Endometrial microvascular endothelial cells (primary cell): ENCODE results near the gene STAM. TPM values are rescaled to one million over a fixed set of nuclear protein-coding genes. Genes with fewer than 3 reads are reported as not detected.

Experiments used
- in situ Hi-C: cut with HindIII; loops from 2 replicates; pipeline ENCODE4 v1.10.0; 2017; ENCODE audit warnings: low sequenced_read_pairs, low pct_unique_long_range_greater_than_20kb; ENCODE audit errors: inconsistent ontology term
- total RNA-seq: library from RNA; depleted of rRNA; stranded (reverse); fragments of >200 nt; gene quantifications from one replicate; pipeline ENCODE4 v1.2.3, GENCODE V29; 2015; ENCODE audit errors: inconsistent ontology term

Gene STAM
- total RNA-seq, 1 donor from 2014 or later: 16.1 TPM

GRCh38 chr10:17744341-17744861 is 100.5 kb downstream of the STAM start:
- in situ Hi-C loops: no loop called here

DNA sequence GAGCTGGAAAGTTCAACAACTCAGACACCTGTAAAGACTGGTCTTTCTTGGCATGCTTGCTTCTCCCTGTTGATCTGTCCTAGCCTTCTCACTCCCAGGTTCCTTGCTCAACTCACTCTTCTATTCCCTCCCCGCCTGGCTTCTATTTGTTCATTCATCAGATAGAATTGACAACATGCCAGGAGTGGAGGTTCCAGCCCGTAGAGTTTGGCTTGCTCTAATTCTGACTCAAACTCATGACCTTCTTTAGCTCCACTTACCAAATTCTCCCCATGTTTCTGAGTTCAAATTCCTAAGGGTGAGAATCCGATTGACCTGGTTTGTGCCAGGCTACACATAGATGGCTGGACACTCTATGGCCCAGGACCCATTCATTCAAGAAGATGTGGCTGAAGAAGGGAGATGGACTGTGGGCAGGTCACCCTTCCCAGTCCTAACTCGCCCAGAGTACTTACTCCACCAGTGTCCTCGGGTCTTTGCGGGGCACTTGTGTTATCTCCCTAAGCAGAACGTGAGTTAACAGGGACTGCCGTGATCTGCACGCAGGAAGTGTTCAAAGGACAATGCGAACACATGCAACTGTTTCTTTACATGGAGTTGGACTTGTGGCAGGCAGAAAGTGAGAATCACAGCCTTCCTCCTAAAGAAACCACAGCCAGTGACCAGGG is 104.1 kb downstream of the STAM start:
- in situ Hi-C loops: no loop called here

GRCh38 chr10:17749890-17750289 is 105.9 kb downstream of the STAM start:
- in situ Hi-C loops: no loop called here

DNA sequence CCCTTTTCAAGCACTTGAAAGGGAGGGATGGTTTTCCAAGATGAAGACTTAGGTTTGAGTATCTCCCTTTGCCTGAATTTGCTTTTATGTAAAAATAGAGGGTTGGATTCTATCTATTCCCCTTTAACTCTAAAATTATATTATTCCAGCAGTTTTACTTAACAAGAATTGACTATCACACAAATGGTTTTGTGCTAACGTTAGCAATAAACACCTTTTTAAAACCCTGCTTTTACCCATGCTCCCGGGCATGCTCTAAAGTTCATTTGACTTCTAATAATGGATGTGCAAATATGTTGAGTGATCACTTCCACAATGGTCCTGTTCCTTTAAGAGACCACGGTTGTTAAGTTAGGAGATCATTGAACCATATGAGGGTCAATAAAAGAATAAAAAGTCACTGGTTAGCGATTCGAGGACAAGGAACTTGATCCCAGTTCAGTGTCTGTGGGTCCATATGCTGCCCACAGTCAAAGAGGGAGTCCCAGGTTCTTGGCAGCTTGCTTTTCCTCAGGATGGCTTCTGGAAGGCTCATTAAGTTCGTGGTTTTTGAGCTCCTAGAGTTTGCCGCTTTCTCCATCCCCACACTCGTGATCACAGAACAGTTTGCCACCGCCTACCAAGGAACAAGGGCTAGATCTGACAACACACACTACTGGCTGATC is 108.0 kb downstream of the STAM start, which contains the start of gene TMEM236:
Gene TMEM236 (plus strand): TSS at position 421 of the 665 bp plus-strand sequence. CDS start 95 bp downstream, at position 516.
- in situ Hi-C loops: no loop called here

GRCh38 chr10:17756557-17757217 is 112.7 kb downstream of the STAM start:
- in situ Hi-C loops: no loop called here

- in situ Hi-C loops: no loop called here
Measured at GRCh38 chr10:17758200-17758599, 114.2 kb downstream of the STAM start.

GRCh38 chr10:17758896-17759295 is 114.9 kb downstream of the STAM start:
- in situ Hi-C loops: no loop called here

DNA sequence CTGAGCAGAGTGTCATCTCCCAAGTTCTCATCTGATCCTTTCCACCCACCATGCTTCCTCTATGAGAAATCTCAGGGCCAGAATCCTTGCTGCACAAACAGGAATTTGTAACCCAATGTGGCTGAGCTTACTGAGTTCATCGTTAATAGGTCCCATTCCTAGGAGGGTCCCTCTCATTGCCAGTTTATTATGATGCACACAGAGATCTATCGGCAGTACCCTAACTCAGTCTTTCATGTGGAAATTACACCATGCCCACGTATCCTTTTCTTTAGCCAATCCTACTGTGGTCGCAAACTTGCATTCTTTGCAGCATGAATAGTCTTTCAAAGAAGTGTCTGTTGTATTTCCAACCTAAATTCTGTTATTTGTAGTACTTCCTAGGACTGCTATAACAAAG is 120.2 kb downstream of the STAM start:
- in situ Hi-C loops: no loop called here

DNA sequence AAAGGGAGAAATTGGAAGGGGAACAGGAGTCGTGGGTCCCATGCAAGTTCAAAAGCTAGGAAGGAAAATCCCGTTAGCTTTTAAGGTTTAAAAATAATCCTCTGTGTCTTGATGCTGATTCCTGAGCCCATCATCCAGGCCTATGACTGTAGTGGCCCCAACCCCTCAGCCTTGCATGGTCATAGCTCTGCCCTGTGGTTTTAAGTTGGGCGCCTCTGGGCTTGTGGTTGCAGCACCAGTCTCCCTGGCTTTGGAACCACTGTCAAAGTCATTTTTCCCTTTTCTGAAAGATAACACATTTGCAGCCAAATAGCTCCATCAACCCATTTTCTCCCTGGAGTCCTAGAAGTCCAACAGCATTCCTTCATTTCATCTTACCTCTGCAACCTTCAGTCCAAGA is 121.7 kb downstream of the STAM start:
- in situ Hi-C loops: no loop called here

Other genes with a start within 250 kb of the STAM start
- gene ST8SIA6, start 189.6 kb upstream of the STAM start, total RNA-seq: not detected
- 18.5 TPM for gene HACD1, start 26.8 kb upstream of the STAM start, total RNA-seq
- gene TMEM236, start 108.0 kb downstream of the STAM start, total RNA-seq: not detected
- 0.28 TPM for gene MRC1, start 165.2 kb downstream of the STAM start, total RNA-seq